Measurements from ENCODE around the gene ZNF865. TPM values are rescaled to one million over a fixed set of nuclear protein-coding genes. Genes with fewer than 3 reads are reported as not detected.

Gene ZNF865
- polyA plus RNA-seq, 1 donor (not counting 4 experiments of a cell fraction or from before 2014, with no cell fraction given) = 1.1 TPM

GRCh38 chr19:55656552-55656951, 51.1 kb downstream of the ZNF865 start:
- H3K9me3 ChIP-seq (ENCODE audit: control insufficient read depth, low read depth, low read length) = no peaks in the 10 kb centered on the region
- peak overlapping the region; percentile 95 for H3K27ac ChIP-seq (ENCODE audit: control insufficient read depth, insufficient read depth, low read length)
- no peak for FAIRE-seq
- no peak overlapping the region for H2AFZ ChIP-seq (ENCODE audit: control insufficient read depth, low read length)
- no peaks in the 10 kb centered on the region for H3K9me1 ChIP-seq (ENCODE audit: control insufficient read depth, extremely low read depth, insufficient read depth, low read length)
- H3K36me3 ChIP-seq (ENCODE audit: control insufficient read depth in 2 of 2, extremely low read depth in 1 of 2, insufficient read depth in 2 of 2, low read length in 2 of 2) = peaks cover 21 to 35% of the 10 kb centered on the region in 2 experiments
- H3K4me3 ChIP-seq (ENCODE audit: control insufficient read depth in 2 of 3, extremely low read depth in 1 of 3, insufficient read depth in 2 of 3, low read depth in 1 of 3, low read length in 3 of 3) = peak overlapping the region; percentile 87 to 99 (median 99)
- peaks cover 34% of the 10 kb centered on the region for H4K20me1 ChIP-seq (ENCODE audit: control insufficient read depth, extremely low read depth, insufficient read depth, low read length)
- DNase-seq (ENCODE audit: low read depth, low spot score) = no peak
- peak overlapping the region; percentile 98 for H3K9ac ChIP-seq (ENCODE audit: control insufficient read depth, extremely low read depth, insufficient read depth, low read length)
- H3K4me1 ChIP-seq (ENCODE audit: control insufficient read depth, extremely low read depth, insufficient read depth, low read length) = peaks cover 19% of the 10 kb centered on the region
- dilution Hi-C loops (cut with MboI; ENCODE audit: extremely low pct_ligation_motif_present, low sequenced_read_pairs) = no loop called here
- peak overlapping the region; percentile 94 for H3K4me2 ChIP-seq (ENCODE audit: control insufficient read depth, extremely low read depth, insufficient read depth, low read depth, low read length)
- TF ChIP-seq EZH2 (IDR thresholded peaks at IDR 0.05; ENCODE audit: low read length) (no peak), CTCF (optimal IDR thresholded peaks at IDR 0.05 in 1 of 3, IDR thresholded peaks at IDR 0.05 in 1 of 3, conservative IDR thresholded peaks at IDR 0.05 in 1 of 3; ENCODE audit: extremely low read depth in 1 of 3, insufficient read depth in 2 of 3, low read length in 3 of 3) (no peak)
- no peaks in the 10 kb centered on the region for H3K27me3 ChIP-seq (ENCODE audit: control insufficient read depth, extremely low read depth, insufficient read depth, low read length)
- peaks cover 67% of the 10 kb centered on the region for H3K79me2 ChIP-seq (ENCODE audit: control insufficient read depth, insufficient read depth, low read length)

DNA sequence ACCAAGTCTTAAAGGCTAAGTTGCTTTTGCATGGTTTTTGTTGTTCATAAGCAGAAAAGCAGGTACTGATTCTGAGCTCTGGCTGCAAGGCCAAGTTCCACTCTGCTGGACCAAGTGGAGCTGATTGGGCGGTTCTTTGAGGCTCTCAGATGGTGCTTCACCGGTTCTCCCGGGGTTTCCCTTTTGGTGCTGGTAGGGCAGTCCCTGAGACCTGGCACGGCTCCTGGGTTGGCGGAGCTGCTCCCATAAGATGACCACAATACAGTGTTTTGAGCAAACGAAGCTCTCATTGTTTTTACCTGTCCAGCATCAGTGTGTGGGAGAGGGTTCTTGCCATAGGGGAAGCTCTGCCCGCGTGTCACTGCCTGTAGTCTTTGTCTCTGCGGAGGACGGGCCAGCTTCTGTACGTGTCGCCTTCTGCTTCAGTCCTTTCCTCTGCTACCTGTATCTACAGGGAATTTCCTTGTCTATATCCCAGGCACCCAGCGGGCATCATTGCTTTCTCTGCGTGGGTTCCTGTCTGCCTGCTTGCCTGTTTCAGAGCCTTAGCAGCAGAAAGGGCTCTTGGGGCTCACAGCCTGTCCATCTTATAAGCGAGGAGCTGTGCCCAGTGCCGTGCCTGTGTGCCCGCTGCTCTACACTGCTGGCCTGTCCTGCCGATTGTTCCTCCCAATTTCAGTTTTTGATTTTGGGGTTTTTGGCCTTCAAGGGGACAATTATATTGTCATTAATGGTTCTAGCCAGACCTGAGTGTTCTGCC, 51.7 kb downstream of the ZNF865 start:
- H2AFZ ChIP-seq (ENCODE audit: control insufficient read depth, low read length) = no peak overlapping the region
- H3K9me1 ChIP-seq (ENCODE audit: control insufficient read depth, extremely low read depth, insufficient read depth, low read length) = no peaks in the 10 kb centered on the region
- H3K4me1 ChIP-seq (ENCODE audit: control insufficient read depth, extremely low read depth, insufficient read depth, low read length) = peaks cover 19% of the 10 kb centered on the region
- dilution Hi-C loops (cut with MboI; ENCODE audit: extremely low pct_ligation_motif_present, low sequenced_read_pairs) = no loop called here
- H3K9ac ChIP-seq (ENCODE audit: control insufficient read depth, extremely low read depth, insufficient read depth, low read length) = peak overlapping the region; percentile 98
- peak overlapping the region; percentile 87 to 99 (median 99) for H3K4me3 ChIP-seq (ENCODE audit: control insufficient read depth in 2 of 3, extremely low read depth in 1 of 3, insufficient read depth in 2 of 3, low read depth in 1 of 3, low read length in 3 of 3)
- H3K79me2 ChIP-seq (ENCODE audit: control insufficient read depth, insufficient read depth, low read length) = peaks cover 73% of the 10 kb centered on the region
- peak overlapping the region; percentile 94 for H3K4me2 ChIP-seq (ENCODE audit: control insufficient read depth, extremely low read depth, insufficient read depth, low read depth, low read length)
- DNase-seq (ENCODE audit: low read depth, low spot score) = no peak
- FAIRE-seq = no peak
- peaks cover 26 to 40% of the 10 kb centered on the region in 2 experiments for H3K36me3 ChIP-seq (ENCODE audit: control insufficient read depth in 2 of 2, extremely low read depth in 1 of 2, insufficient read depth in 2 of 2, low read length in 2 of 2)
- no peaks in the 10 kb centered on the region for H3K9me3 ChIP-seq (ENCODE audit: control insufficient read depth, low read depth, low read length)
- H3K27ac ChIP-seq (ENCODE audit: control insufficient read depth, insufficient read depth, low read length) = peak overlapping the region; percentile 95
- no peaks in the 10 kb centered on the region for H3K27me3 ChIP-seq (ENCODE audit: control insufficient read depth, extremely low read depth, insufficient read depth, low read length)
- TF ChIP-seq EZH2 (IDR thresholded peaks at IDR 0.05; ENCODE audit: low read length) = no peak
- TF ChIP-seq CTCF (optimal IDR thresholded peaks at IDR 0.05 in 1 of 3, IDR thresholded peaks at IDR 0.05 in 1 of 3, conservative IDR thresholded peaks at IDR 0.05 in 1 of 3; ENCODE audit: extremely low read depth in 1 of 3, insufficient read depth in 2 of 3, low read length in 3 of 3) = no peak
- H4K20me1 ChIP-seq (ENCODE audit: control insufficient read depth, extremely low read depth, insufficient read depth, low read length) = peaks cover 34% of the 10 kb centered on the region
